CD4-positive, alpha-beta T cell treated with Interleukin-21 for 1 hour (primary cell): ENCODE measurements around the gene KIAA2012.
"Not testable (repeated sequence)": the region's sequence is repeated elsewhere in the genome, so short reads cannot be mapped to it uniquely, and the experiment has no call there.

Experiments
- DNase-seq: peaks from one replicate; pipeline ENCODE4 v3.0.0-alpha.2; 2020

Gene KIAA2012

GRCh38 chr2:202204855-202205254, 131.8 kb downstream of the KIAA2012 start:
- no peak for DNase-seq

DNA sequence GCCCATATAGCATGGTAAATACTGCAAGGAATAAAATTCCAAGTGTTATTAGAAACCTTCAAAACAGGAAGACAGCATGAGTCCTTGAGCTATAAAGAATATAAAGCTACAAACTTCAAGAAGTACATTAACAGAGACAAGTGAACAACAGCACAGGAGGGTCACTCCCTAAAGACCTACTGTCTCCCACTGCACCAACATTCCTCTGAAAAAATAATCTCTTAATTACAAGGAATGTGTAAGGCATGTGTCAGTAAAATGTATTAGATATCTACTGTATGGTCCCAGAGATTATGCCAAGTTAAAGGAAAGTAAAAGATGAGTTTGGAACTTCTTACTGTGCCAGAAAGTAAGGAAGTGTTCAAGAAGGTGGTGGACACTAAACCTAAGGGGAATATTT, 135.5 kb downstream of the KIAA2012 start:
- DNase-seq = no peak

DNA sequence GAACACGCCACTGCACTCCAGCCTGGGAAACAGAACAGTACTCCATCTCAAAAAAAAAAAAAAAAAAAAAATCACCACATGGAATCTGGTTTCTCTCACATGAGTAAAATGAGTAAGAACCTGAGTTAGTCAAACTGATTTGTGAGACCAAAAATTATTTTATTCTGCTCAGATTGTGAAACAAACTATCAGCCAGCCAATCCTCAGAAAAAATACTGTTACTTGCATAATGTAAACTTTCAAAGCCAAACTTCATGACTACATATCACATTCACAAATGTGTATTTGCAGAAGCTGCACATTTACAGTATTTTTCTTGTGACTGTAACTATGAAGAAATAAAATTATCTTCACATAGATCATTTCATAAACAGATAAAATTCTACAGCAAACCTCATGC, 142.1 kb downstream of the KIAA2012 start:
- DNase-seq = no peak

- DNase-seq = no peak
These were observed 148.8 kb downstream of the KIAA2012 start for GRCh38 chr2:202221873-202222272.

DNA sequence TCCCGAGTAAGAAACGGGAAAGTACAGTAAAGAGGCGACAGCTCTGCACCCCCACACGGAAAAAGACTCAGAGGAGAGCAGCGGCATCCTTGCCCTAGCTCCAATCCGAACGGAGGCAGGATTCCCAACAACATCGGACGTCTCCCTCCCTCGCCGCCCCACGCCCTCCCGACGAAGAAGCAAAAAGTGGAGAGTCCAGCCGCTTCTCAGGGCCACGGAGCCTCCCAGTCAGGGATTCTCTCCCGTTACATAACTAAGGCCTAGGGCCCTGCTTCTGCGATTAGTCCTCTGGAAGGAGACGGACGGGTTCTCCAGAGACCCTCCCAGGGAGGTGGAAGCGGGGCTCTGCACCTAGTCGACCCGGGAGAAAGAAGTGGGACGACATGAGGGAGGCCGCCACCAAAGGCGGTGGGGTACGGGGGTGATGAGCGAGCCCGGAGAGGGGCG, 164.8 kb downstream of the KIAA2012 start:
- peak; percentile 28 for DNase-seq

DNA sequence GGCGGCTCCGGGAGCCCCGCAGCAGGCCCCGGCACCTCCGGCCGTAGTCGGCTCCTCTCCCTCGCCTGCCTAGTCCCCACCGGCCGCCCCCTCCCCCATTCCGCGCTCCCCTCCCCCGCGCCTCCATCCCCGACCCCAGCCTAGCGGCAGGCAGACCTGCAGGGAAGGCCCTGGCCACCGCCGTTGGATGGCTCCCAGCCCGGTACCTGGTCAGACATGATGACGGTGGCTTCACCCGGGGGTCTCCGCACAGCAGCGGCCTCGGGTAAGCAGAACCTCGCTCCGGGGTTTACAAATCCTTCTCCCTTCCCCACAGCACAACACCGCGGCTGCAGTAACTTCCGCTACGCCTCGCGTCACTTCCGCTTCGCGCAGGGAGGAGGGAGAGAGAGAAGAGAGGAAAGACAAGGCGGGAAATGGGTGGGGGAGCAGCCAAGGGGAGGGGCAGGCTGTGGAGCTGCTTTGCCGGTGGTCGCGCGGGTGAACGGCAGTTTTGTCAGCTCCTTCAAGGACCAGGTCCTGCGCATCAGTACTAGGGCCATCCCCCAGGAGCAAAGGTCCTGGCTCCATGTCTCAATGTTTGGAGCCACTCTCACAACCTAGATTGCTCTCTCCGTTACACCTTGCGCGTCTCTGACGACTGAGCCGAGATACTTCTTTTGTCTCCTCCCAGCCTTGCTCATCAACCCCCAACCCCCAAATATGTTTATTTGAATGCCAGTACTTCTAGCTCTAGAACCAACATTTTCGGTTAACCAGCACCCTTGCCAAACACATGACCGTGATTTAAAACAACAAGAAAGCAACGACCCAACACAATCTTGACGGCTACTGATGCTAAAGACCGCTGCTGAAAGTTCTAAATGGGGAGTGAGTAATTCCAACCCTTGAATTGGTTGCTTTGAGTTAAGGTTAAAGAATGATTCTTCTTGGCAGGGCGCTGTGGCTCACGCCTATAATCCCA, 165.5 kb downstream of the KIAA2012 start, which contains the start of gene SUMO1:
TSS of gene SUMO1 (minus strand) at position 364 of the 964 bp plus-strand sequence. CDS start at position 218, 146 bp downstream.
- DNase-seq = peak; percentile 93

DNA sequence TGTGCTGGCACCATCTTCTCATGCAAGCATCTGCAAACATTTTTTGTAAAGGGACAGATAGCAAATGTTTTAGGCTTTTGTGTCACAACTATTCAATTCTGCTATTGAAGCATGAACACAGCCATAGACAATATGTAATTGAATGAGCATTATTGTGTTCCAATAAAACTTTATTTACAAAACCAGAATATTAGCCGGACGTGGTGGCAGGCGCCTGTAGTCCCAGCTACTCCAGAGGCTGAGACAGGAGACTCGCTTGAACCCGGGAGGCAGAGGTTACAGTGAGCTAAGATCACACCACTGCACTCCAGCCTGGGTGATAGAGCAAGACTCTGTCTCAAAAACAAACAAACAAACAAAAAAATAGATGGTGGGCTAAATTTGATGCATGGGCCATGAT, 174.7 kb downstream of the KIAA2012 start:
- DNase-seq = not testable (repeated sequence)

DNA sequence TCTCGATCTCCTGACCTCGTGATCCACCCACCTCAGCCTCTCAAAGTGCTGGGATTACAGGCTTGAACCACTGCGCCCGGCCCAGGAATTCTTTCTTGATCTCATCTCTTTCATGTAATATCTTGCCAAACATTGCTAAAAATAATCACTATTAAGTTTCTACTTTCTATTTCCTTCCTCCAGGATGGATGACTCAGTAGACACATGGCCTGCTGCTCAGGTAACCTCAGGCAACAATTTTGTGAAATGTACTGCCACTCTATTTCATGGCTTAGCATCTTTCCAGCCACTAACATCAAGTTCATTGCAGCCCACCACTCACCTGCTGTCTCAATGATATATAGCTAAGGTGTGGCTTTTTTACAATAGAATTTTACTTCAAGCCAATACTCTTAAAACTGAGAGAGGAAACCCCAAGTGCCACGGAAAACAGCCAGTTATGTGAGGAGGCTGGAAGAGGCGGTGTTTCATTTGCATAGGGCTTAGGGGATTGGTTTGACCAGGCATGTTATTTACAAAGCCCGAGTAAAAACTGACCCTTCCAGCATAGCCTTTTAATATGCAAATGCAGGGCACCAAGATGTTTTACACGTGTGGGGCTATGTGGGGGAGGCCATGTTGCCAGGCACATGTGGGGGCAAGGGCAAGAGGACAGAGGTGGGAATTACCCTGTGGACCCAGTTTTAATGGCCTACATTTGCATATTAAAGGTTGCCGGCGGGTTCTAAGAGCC, 176.6 kb downstream of the KIAA2012 start:
- DNase-seq = no peak

GRCh38 chr2:202251494-202251893, 178.4 kb downstream of the KIAA2012 start:
- DNase-seq = no peak
